H1 (cell line): ENCODE data around the gene BBS9. TPM values are rescaled to one million over a fixed set of nuclear protein-coding genes. Genes with fewer than 3 reads are reported as not detected.

ENCODE experiments used
- CTCF ChIA-PET: fragments of 300-600 bp; sonication (Branson Sonifier 250); formaldehyde crosslinking; loops from one replicate; lab custom pipeline; 2021; ENCODE audit not compliant: partially characterized antibody; lab: Charles Lee
- POLR2A ChIA-PET: fragments of 300-600 bp; sonication (Branson Sonifier 250); formaldehyde crosslinking; loops from one replicate; lab custom pipeline; 2021; ENCODE audit warnings: inconsistent platforms; ENCODE audit not compliant: partially characterized antibody; lab: Charles Lee
- DNase-seq, 2 experiments: peaks; one replicate each; pipeline versions ENCODE4 v3.0.0 to v3.0.0-alpha.2; 2010 to 2022; ENCODE audit warnings: low spot score in 2 of 2, low read depth in 1 of 2, mixed read lengths in 1 of 2
- FAIRE-seq: peaks from 2 replicates; lab custom pipeline; 2011; peaks lifted over from hg19 to GRCh38; lab: Jason Lieb, UNC
- H2AFZ ChIP-seq: 2 replicates; pipeline ENCODE4 v1.8.1; 2012; ENCODE audit warnings: low read length, inconsistent platforms
- H2AK5ac ChIP-seq: 2 replicates; pipeline ENCODE4 v1.6.1; 2013; ENCODE audit warnings: low read depth, low read length
- H2BK120ac ChIP-seq: replicated peaks from 2 replicates; pipeline ENCODE3; 2013; ENCODE audit warnings: low read depth, low read length, inconsistent platforms
- H2BK12ac ChIP-seq: 2 replicates; pipeline ENCODE4 v1.6.1; 2013; ENCODE audit warnings: low read depth, low read length
- H2BK15ac ChIP-seq: 2 replicates; pipeline ENCODE4 v1.6.1; 2013; ENCODE audit warnings: low read length
- H2BK20ac ChIP-seq: 2 replicates; pipeline ENCODE4 v1.6.1; 2013; ENCODE audit warnings: low read length
- H2BK5ac ChIP-seq: 2 replicates; pipeline ENCODE4 v1.6.1; 2013; ENCODE audit warnings: low read depth, low read length
- H3K14ac ChIP-seq: 2 replicates; pipeline ENCODE4 v1.6.1; 2013; ENCODE audit warnings: inconsistent platforms; ENCODE audit not compliant: insufficient read length
- H3K18ac ChIP-seq: 2 replicates; pipeline ENCODE4 v1.6.1; 2013; ENCODE audit warnings: low read length; ENCODE audit errors: extremely low read depth
- H3K23ac ChIP-seq: 2 replicates; pipeline ENCODE4 v1.6.1; 2013; ENCODE audit warnings: inconsistent platforms; ENCODE audit not compliant: insufficient read length
- H3K23me2 ChIP-seq: 2 replicates; pipeline ENCODE4 v1.6.1; 2013; ENCODE audit warnings: low read depth, low read length
- H3K27ac ChIP-seq: 2 replicates; pipeline ENCODE4 v1.6.1; 2011; ENCODE audit warnings: low read depth, low read length, inconsistent platforms
- H3K27me3 ChIP-seq, 4 experiments: replicated peaks in 1 of 4; 1 replicate in 1 of 4; 2 replicates in 3 of 4; pipeline versions ENCODE4 v1.6.1 to v1.8.1; 2011 to 2013; ENCODE audit warnings: low read length in 3 of 4, mild to moderate bottlenecking in 3 of 4, inconsistent platforms in 2 of 4, mixed read lengths in 2 of 4, moderate library complexity in 1 of 4; ENCODE audit not compliant: control insufficient read depth in 3 of 4, insufficient read depth in 3 of 4; ENCODE audit errors: extremely low read depth in 1 of 4
- H3K36me3 ChIP-seq, 4 experiments: 2 replicates each; pipeline versions ENCODE4 v1.6.1 to v1.8.1; 2011 to 2013; ENCODE audit warnings: mild to moderate bottlenecking in 4 of 4, low read length in 3 of 4, moderate library complexity in 2 of 4, control low read depth in 1 of 4, inconsistent platforms in 1 of 4; ENCODE audit not compliant: insufficient read depth in 4 of 4, control insufficient read depth in 2 of 4
- H3K4ac ChIP-seq: replicated peaks from 2 replicates; pipeline ENCODE3; 2013; ENCODE audit warnings: low read length, low read depth, mixed read lengths, inconsistent platforms; ENCODE audit not compliant: insufficient read length
- H3K4me1 ChIP-seq, 4 experiments: replicated peaks in 1 of 4; 1 replicate in 1 of 4; 2 replicates in 3 of 4; pipeline versions ENCODE4 v1.6.1 to v1.8.1; 2011 to 2013; ENCODE audit warnings: low read length in 3 of 4, inconsistent platforms in 2 of 4, mixed read lengths in 1 of 4; ENCODE audit not compliant: insufficient read depth in 4 of 4, control insufficient read depth in 3 of 4
- H3K4me2 ChIP-seq, 2 experiments: 2 replicates each; pipeline versions ENCODE4 v1.6.1 to v1.8.1; 2011 to 2013; ENCODE audit warnings: low read depth in 2 of 2, low read length in 2 of 2, control low read depth in 1 of 2, inconsistent platforms in 1 of 2, mild to moderate bottlenecking in 1 of 2; ENCODE audit not compliant: insufficient read depth in 1 of 2
- H3K4me3 ChIP-seq, 4 experiments: fragments of 200-600, 300-600 bp in 1 of 4; sonication (generic), shearing (Covaris generic), sonication (Bioruptor Twin) in 1 of 4; 2 replicates each; pipeline versions ENCODE4 v1.5.1 to v1.8.1; 2011 to 2016; ENCODE audit warnings: low read length in 4 of 4, low read depth in 3 of 4, control low read depth in 2 of 4, inconsistent platforms in 2 of 4, mild to moderate bottlenecking in 2 of 4, mixed read lengths in 1 of 4, moderate library complexity in 1 of 4; ENCODE audit not compliant: insufficient read depth in 2 of 4; ENCODE audit errors: extremely low read depth in 1 of 4
- H3K56ac ChIP-seq: replicated peaks from 2 replicates; pipeline ENCODE3; 2013; ENCODE audit warnings: low read depth, mild to moderate bottlenecking, mixed read lengths, low read length, inconsistent platforms; ENCODE audit not compliant: insufficient read length
- H3K79me1 ChIP-seq: 2 replicates; pipeline ENCODE4 v1.6.1; 2013; ENCODE audit warnings: low read depth, low read length, control low read depth
- H3K79me2 ChIP-seq, 2 experiments: 2 replicates each; pipeline versions ENCODE4 v1.6.1 to v1.8.1; 2012 to 2013; ENCODE audit warnings: low read length in 2 of 2, mild to moderate bottlenecking in 2 of 2, inconsistent platforms in 1 of 2; ENCODE audit not compliant: insufficient read depth in 2 of 2, control insufficient read depth in 1 of 2
- H3K9ac ChIP-seq, 4 experiments: replicated peaks in 1 of 4; 1 replicate in 1 of 4; 2 replicates in 3 of 4; pipeline versions ENCODE4 v1.6.1 to v1.8.1; 2011 to 2013; ENCODE audit warnings: low read depth in 3 of 4, low read length in 3 of 4, control low read depth in 2 of 4, mild to moderate bottlenecking in 2 of 4, moderate library complexity in 2 of 4, inconsistent platforms in 1 of 4; ENCODE audit errors: extremely low read depth in 1 of 4
- H3K9me3 ChIP-seq, 2 experiments: 2 replicates each; pipeline versions ENCODE4 v1.6.1 to v1.8.1; 2012 to 2013; ENCODE audit warnings: mild to moderate bottlenecking in 2 of 2, moderate library complexity in 2 of 2, control low read depth in 1 of 2, inconsistent platforms in 1 of 2, low read depth in 1 of 2, low read length in 1 of 2, mixed read lengths in 1 of 2; ENCODE audit not compliant: insufficient read depth in 2 of 2
- H4K20me1 ChIP-seq, 2 experiments: replicated peaks in 1 of 2; 2 replicates each; pipeline versions ENCODE3 to v1.8.1; 2011 to 2013; ENCODE audit warnings: inconsistent platforms in 2 of 2, low read length in 2 of 2, mild to moderate bottlenecking in 1 of 2; ENCODE audit not compliant: insufficient read depth in 2 of 2, control insufficient read depth in 1 of 2
- H4K5ac ChIP-seq: 2 replicates; pipeline ENCODE4 v1.6.1; 2013; ENCODE audit warnings: low read length, low read depth, mixed read lengths, inconsistent platforms; ENCODE audit not compliant: insufficient read length
- H4K8ac ChIP-seq: 2 replicates; pipeline ENCODE4 v1.8.0; 2013; ENCODE audit warnings: mild to moderate bottlenecking, moderate library complexity, low read length, inconsistent platforms; ENCODE audit not compliant: insufficient read depth; ENCODE audit errors: extremely low read depth
- H4K91ac ChIP-seq: replicated peaks from 2 replicates; pipeline ENCODE3; 2013; ENCODE audit warnings: low read length, mixed read lengths, inconsistent platforms; ENCODE audit not compliant: insufficient read length
- CHD1 ChIP-seq: IDR thresholded peaks from 2 replicates; pipeline ENCODE4 v1.6.1; 2012; ENCODE audit warnings: low read depth, low read length, improper control_type of control experiment
- HDAC6 ChIP-seq: IDR thresholded peaks from one replicate; pipeline ENCODE4 v1.7.1; 2012; ENCODE audit warnings: low read depth, mild to moderate bottlenecking, inconsistent platforms, low read length, moderate library complexity
- KDM4A ChIP-seq: IDR thresholded peaks from one replicate; pipeline ENCODE4 v1.7.1; 2012; ENCODE audit warnings: low read depth, mild to moderate bottlenecking, moderate library complexity, low read length, inconsistent platforms; ENCODE audit not compliant: severe bottlenecking
- MAFK ChIP-seq: IDR thresholded peaks from 2 replicates; pipeline ENCODE4 v1.6.1; 2012; ENCODE audit warnings: low read depth, mild to moderate bottlenecking, improper control_type of control experiment, low read length
- POLR2AphosphoS5 ChIP-seq: IDR thresholded peaks from 2 replicates; pipeline ENCODE4 v1.6.1; 2011; ENCODE audit warnings: low read depth, low read length
- RAD21 ChIP-seq, 2 experiments: IDR thresholded peaks in 1 of 2; conservative IDR thresholded peaks in 1 of 2; 2 replicates each; pipeline ENCODE4 v1.6.1; 2011; ENCODE audit warnings: low read depth in 2 of 2, low read length in 2 of 2, improper control_type of control experiment in 1 of 2, inconsistent platforms in 1 of 2, mild to moderate bottlenecking in 1 of 2, moderate library complexity in 1 of 2
- SIN3A ChIP-seq, 2 experiments: IDR thresholded peaks in 1 of 2; conservative IDR thresholded peaks in 1 of 2; 2 replicates each; pipeline ENCODE4 v1.6.1; 2011 to 2012; ENCODE audit warnings: low read length in 2 of 2, improper control_type of control experiment in 1 of 2, low read depth in 1 of 2, mild to moderate bottlenecking in 1 of 2
- TEAD4 ChIP-seq: IDR thresholded peaks from 2 replicates; pipeline ENCODE4 v1.6.1; 2012; ENCODE audit warnings: low read depth, low read length, inconsistent platforms, mixed read lengths
- WGBS, 2 experiments: shearing (Covaris generic) in 1 of 2; methylation state at CpG; one replicate each; pipeline versions ENCODE4 v1.1.6 to v1.1.7; 2013 to 2015; ENCODE audit warnings: low lambda C conversion rate in 2 of 2, mixed read lengths in 2 of 2, inconsistent platforms in 1 of 2, low coverage in 1 of 2, missing lambda C conversion rate in 1 of 2; ENCODE audit not compliant: insufficient replicate concordance in 2 of 2, insufficient coverage in 1 of 2, insufficient read length in 1 of 2; ENCODE audit errors: extremely low coverage in 1 of 2, missing lambda C conversion rate in 1 of 2; 5-methylcytosine and 5-hydroxymethylcytosine counted together
- polyA plus RNA-seq, 7 experiments: library from polyadenylated mRNA; depleted of rRNA in 3 of 7; stranded (reverse) in 5 of 7; unstranded in 2 of 7; fragments of >200 nt in 5 of 7; fragments of 200-250 nt in 2 of 7; gene quantifications; 1 replicate in 5 of 7; 2 replicates in 1 of 7; 4 replicates in 1 of 7; pipeline versions ENCODE4 v1.2.1 to v1.2.3, GENCODE V29; 2011 to 2013; ENCODE audit warnings: missing spikeins in 2 of 7, mixed read lengths in 2 of 7
- total RNA-seq: library from RNA; stranded (reverse); fragmentation: NEBNext Ultra II Directional; extraction: Animal tissue kit (Norgen Biotek cat#: 25700); gene quantifications from 2 replicates; pipeline ENCODE4 v1.2.1, GENCODE V29; 2021
- TF ChIP-seq, protein P1 (sequence below): IDR thresholded peaks from 2 replicates; pipeline ENCODE4 v1.6.1; 2012; ENCODE audit warnings: inconsistent platforms

Gene BBS9
- total and polyA plus RNA-seq, 2 of the 8 experiments (the other 6 are each of a cell fraction or from before 2014, with no cell fraction given), result 22.3 to 37.0 TPM

DNA sequence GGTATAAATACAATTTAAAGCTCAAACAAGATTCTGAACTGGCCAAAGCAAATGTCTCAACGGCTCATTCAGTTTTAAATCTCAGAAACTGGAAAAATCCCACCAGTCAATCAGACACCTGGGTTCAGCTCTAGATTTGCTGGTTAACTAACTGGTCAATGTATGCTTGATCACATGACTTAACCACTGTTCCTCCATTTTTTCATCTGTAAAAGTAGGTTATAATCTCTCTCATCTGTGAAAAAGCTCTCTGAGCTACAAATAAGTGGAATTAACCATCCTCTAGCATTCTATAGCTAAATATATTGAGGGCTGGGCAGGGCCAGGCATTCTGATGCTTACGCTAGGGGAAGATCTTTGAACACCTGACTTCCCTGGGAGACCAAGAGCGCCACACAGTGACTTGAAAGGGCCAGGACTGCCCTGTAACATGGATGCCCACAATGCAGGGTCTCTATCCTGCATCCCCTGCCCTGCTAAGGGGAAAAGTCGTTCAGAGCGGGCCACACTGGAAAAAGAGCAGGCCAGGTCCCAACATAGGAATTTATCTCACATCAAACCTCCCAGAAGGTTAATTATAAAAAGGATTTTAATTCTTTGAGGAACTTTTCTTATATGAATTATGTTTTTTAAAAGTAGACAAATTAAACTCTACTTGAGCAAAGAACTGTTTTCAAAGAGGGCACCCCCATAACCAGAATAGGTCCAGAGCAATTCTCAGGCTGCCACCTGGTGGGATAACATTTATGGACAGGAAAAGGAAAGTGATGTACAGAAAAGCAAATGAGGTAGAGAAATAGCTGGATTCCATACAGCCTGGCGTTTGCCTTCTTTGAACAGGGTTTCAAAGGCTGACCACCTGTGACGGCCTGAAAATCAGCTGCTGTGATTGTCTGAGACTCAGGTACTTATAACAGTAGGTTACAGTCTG lies 22.0 kb upstream of the BBS9 start:
- no peak overlapping the region; a peak in 1 of 7 replicates for H3K9ac ChIP-seq
- no peak overlapping the region for H2AFZ ChIP-seq
- H3K4me2 ChIP-seq, result peak overlapping the region; percentile 63 to 74; a peak in 3 of 4 replicates
- no peak overlapping the region for H3K23ac ChIP-seq
- no peak overlapping the region for H3K18ac ChIP-seq
- no peak overlapping the region for H2BK120ac ChIP-seq
- H3K23me2 ChIP-seq, result 0 out of 2 replicates have a peak, but pooled peaks cover 2% of the 10 kb centered on the region
- 45% methylated on average over 7 of the region's 7 CpGs; no CpG with 5 or more reads in 1 of the 2 experiments for WGBS, 2 experiments
- POLR2A ChIA-PET, result interaction anchor here (0.9 to 2.3 kb wide), 4 partner anchors 10 to 215 kb away, joined by 3 to 6 read pairs (median 4); partner anchors contain the start of gene NT5C3A
- DNase-seq (peak in 1 of 2 experiments; percentile 56), FAIRE-seq (peak; percentile 78)
- H4K20me1 ChIP-seq, result peaks cover under 1 to 7% of the 10 kb centered on the region in 2 experiments
- H4K8ac ChIP-seq, result no peak overlapping the region
- H3K4me3 ChIP-seq, result peak overlapping the region in 1 of 4 experiments; percentile 98; a peak in 2 of 8 replicates
- H3K4ac ChIP-seq, result no peak overlapping the region
- H3K56ac ChIP-seq, result no peak overlapping the region
- peaks cover 0 to 5% (median 1%) of the 10 kb centered on the region in 4 experiments; a peak in 2 of 7 replicates for H3K4me1 ChIP-seq
- no peak overlapping the region for H2BK20ac ChIP-seq
- H3K9me3 ChIP-seq, result no peaks in the 10 kb centered on the region
- H3K36me3 ChIP-seq, result peaks cover 0 to 10% (median 6%) of the 10 kb centered on the region in 4 experiments; a peak in 3 of 8 replicates
- no peak overlapping the region for H2BK5ac ChIP-seq
- H3K27ac ChIP-seq, result no peak overlapping the region
- peaks cover 3 to 28% of the 10 kb centered on the region in 2 experiments; a peak in 3 of 4 replicates for H3K79me2 ChIP-seq
- H2AK5ac ChIP-seq, result no peak overlapping the region
- H4K91ac ChIP-seq, result no peak overlapping the region
- peaks cover 0 to 3% (median 0%) of the 10 kb centered on the region in 4 experiments; a peak in 1 of 7 replicates for H3K27me3 ChIP-seq
- H2BK15ac ChIP-seq, result no peak overlapping the region
- H4K5ac ChIP-seq, result no peak overlapping the region
- CTCF ChIA-PET, result interaction anchor here (0.6 to 3.5 kb wide), 31 partner anchors 15 to 348 kb away, joined by 3 to 12 read pairs (median 4); partner anchors contain the start of gene NT5C3A
- no peak overlapping the region for H3K14ac ChIP-seq
- peaks cover 5% of the 10 kb centered on the region for H3K79me1 ChIP-seq
- no peak overlapping the region for H2BK12ac ChIP-seq
- no peak for TF ChIP-seq MAFK
- TF ChIP-seq HDAC6, result no peak
- TF ChIP-seq TEAD4, result no peak
- TF ChIP-seq KDM4A, result no peak
- peak; percentile 89 to 91 for TF ChIP-seq RAD21 (IDR thresholded peaks at IDR 0.05 in 1 of 2, conservative IDR thresholded peaks at IDR 0.05 in 1 of 2; ENCODE audit: low read depth in 2 of 2, low read length in 2 of 2)
- TF ChIP-seq POLR2AphosphoS5, result peak; percentile 58; the same call in 1 of the 2 replicates
- TF ChIP-seq, protein P1, sequence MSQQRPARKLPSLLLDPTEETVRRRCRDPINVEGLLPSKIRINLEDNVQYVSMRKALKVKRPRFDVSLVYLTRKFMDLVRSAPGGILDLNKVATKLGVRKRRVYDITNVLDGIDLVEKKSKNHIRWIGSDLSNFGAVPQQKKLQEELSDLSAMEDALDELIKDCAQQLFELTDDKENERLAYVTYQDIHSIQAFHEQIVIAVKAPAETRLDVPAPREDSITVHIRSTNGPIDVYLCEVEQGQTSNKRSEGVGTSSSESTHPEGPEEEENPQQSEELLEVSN, result no peak
- TF ChIP-seq SIN3A (conservative IDR thresholded peaks at IDR 0.05 in 1 of 2, IDR thresholded peaks at IDR 0.05 in 1 of 2; ENCODE audit: low read depth in 1 of 2, low read length in 2 of 2), result 0 out of 4 replicates have a peak, but pooled peaks of 1 of the 2 experiments have one; percentile 42
- TF ChIP-seq CHD1, result no peak
